PFSK-1 (cell line): ENCODE measurements around the gene FBH1.

Experiments used
- FOXP2 ChIP-seq: optimal IDR thresholded peaks from 2 replicates; pipeline ENCODE3; 2011; ENCODE audit warnings: borderline replicate concordance, control low read depth, inconsistent platforms; ENCODE audit not compliant: insufficient read depth; ENCODE audit errors: extremely low read length, extremely low read depth
- POLR2AphosphoS5 ChIP-seq: IDR thresholded peaks from 2 replicates; pipeline ENCODE4 v1.6.1; 2012; ENCODE audit warnings: low read depth, mild to moderate bottlenecking, control low read depth, low read length, moderate library complexity
- SIN3A ChIP-seq: IDR thresholded peaks from 2 replicates; pipeline ENCODE4 v1.6.1; 2012; ENCODE audit warnings: mild to moderate bottlenecking, low read length, moderate library complexity, borderline replicate concordance; ENCODE audit not compliant: insufficient read depth
- TAF1 ChIP-seq: IDR thresholded peaks from 2 replicates; pipeline ENCODE4 v1.6.1; 2012; ENCODE audit warnings: low read length, control low read depth, borderline replicate concordance; ENCODE audit not compliant: insufficient read depth
- TF ChIP-seq, protein P1 (sequence below), 2 experiments: IDR thresholded peaks; 2 replicates each; pipeline versions ENCODE4 v1.6.1 to v1.8.0; 2011 to 2012; ENCODE audit warnings: low read depth in 2 of 2, low read length in 2 of 2, control low read depth in 1 of 2, inconsistent platforms in 1 of 2, mild to moderate bottlenecking in 1 of 2, moderate library complexity in 1 of 2; ENCODE audit not compliant: insufficient read depth in 1 of 2

FBH1 gene

GRCh38 chr10:5948208-5948585, 58.2 kb downstream of the FBH1 start:
- TF ChIP-seq, protein P1, sequence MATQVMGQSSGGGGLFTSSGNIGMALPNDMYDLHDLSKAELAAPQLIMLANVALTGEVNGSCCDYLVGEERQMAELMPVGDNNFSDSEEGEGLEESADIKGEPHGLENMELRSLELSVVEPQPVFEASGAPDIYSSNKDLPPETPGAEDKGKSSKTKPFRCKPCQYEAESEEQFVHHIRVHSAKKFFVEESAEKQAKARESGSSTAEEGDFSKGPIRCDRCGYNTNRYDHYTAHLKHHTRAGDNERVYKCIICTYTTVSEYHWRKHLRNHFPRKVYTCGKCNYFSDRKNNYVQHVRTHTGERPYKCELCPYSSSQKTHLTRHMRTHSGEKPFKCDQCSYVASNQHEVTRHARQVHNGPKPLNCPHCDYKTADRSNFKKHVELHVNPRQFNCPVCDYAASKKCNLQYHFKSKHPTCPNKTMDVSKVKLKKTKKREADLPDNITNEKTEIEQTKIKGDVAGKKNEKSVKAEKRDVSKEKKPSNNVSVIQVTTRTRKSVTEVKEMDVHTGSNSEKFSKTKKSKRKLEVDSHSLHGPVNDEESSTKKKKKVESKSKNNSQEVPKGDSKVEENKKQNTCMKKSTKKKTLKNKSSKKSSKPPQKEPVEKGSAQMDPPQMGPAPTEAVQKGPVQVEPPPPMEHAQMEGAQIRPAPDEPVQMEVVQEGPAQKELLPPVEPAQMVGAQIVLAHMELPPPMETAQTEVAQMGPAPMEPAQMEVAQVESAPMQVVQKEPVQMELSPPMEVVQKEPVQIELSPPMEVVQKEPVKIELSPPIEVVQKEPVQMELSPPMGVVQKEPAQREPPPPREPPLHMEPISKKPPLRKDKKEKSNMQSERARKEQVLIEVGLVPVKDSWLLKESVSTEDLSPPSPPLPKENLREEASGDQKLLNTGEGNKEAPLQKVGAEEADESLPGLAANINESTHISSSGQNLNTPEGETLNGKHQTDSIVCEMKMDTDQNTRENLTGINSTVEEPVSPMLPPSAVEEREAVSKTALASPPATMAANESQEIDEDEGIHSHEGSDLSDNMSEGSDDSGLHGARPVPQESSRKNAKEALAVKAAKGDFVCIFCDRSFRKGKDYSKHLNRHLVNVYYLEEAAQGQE (IDR thresholded peaks at IDR 0.05; ENCODE audit: insufficient read depth in 1 of 2, low read depth in 2 of 2, low read length in 2 of 2) = no peak
- TF ChIP-seq POLR2AphosphoS5 = no peak
- TF ChIP-seq SIN3A = no peak
- TF ChIP-seq FOXP2 = no peak
- no peak for TF ChIP-seq TAF1

DNA sequence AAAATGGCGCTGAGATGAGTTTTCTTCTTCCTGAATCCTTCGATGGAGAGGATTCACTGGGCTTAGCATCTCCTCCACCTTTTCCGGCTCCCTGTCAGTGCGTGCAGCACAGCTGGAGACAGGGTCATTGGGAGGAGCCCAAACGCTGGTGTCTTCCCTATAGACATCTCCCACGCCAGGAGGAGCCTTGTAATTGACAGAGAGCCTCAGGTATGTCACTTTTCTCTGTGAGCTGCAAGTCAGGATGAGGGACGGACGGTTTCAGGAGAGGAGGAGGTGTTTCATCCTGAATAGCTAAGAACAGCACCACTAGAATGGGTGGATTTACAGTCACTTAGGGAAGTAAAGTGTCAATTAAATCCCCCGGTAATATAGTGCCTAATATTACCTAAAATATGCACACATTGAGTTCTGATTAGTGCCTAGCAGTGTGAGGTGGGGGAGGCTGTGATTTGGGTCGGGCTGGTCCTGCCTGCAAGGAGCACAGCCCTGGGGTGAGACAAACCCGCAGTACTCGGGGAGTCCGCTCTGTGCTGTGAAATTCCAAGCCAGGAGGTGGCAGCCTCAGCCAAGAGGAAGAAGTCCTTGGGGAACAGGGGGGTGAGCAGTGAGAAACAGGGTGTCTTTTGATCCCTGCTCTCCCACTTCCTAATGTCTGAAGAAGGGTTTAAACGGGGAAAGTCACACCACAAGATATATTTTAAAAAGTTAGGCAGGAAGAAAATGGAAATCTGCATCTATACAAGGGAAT, 59.1 kb downstream of the FBH1 start:
- TF ChIP-seq POLR2AphosphoS5 (no peak), SIN3A (no peak), FOXP2 (no peak), TAF1 (no peak)
- TF ChIP-seq, protein P1 (IDR thresholded peaks at IDR 0.05; ENCODE audit: insufficient read depth in 1 of 2, low read depth in 2 of 2, low read length in 2 of 2) = no peak

- TF ChIP-seq POLR2AphosphoS5 = no peak
- TF ChIP-seq TAF1 = no peak
- no peak for TF ChIP-seq FOXP2
- TF ChIP-seq, protein P1 (IDR thresholded peaks at IDR 0.05; ENCODE audit: insufficient read depth in 1 of 2, low read depth in 2 of 2, low read length in 2 of 2) = no peak
- TF ChIP-seq SIN3A = no peak
These were observed 61.2 kb downstream of the FBH1 start for GRCh38 chr10:5951167-5951711.

GRCh38 chr10:5951721-5952407, 61.8 kb downstream of the FBH1 start:
- TF ChIP-seq TAF1 (no peak), POLR2AphosphoS5 (no peak), SIN3A (no peak), FOXP2 (no peak)
- TF ChIP-seq, protein P1 (IDR thresholded peaks at IDR 0.05; ENCODE audit: insufficient read depth in 1 of 2, low read depth in 2 of 2, low read length in 2 of 2) = no peak
